Measurements from ENCODE around the gene PSMD5. TPM values are rescaled to one million over a fixed set of nuclear protein-coding genes. Genes with fewer than 3 reads are reported as not detected.
A peak's percentile ranks its signal among the peaks of the same experiment; 100 is the strongest.

The PSMD5 gene
- total and polyA plus RNA-seq, 9 of the 15 experiments (the other 6 are each of a cell fraction or from before 2014, with no cell fraction given), result 46.4 to 148 (median 76.3) TPM

GRCh38 chr9:120850315-120850714, 7.6 kb upstream of the PSMD5 start (continued):
- TF ChIP-seq AFF1 (IDR thresholded peaks at IDR 0.05; ENCODE audit: low read depth in 1 of 2, partially characterized antibody in 2 of 2), result no peak
- TF ChIP-seq ZFP36 (IDR thresholded peaks at IDR 0.05; ENCODE audit: low read depth, low read length, partially characterized antibody), result no peak
- TF ChIP-seq PHF8 (IDR thresholded peaks at IDR 0.05; ENCODE audit: borderline replicate concordance, low read length), result no peak
- TF ChIP-seq RFX1 (IDR thresholded peaks at IDR 0.05), result no peak

GRCh38 chr9:120846906-120847305, 4.2 kb upstream of the PSMD5 start:
- DNase-seq (ENCODE audit: extremely low read depth in 1 of 4, low spot score in 3 of 4), result no peak
- CTCF ChIA-PET (ENCODE audit: low intra/inter-chr PET ratio), result no interaction called here
- peak overlapping the region in 1 of 2 experiments; percentile 33; a peak in 1 of 4 replicates for H3K9ac ChIP-seq (ENCODE audit: insufficient read depth in 1 of 2, low read depth in 2 of 2, low read length in 2 of 2)
- POLR2A ChIA-PET, result interaction anchor here (1.0 to 5.3 kb wide), 8 partner anchors 8 to 54 kb away, joined by 4 to 78 read pairs (median 6); partner anchors contain the start of gene FBXW2
- no peaks in the 10 kb centered on the region for H4K20me1 ChIP-seq (replicated peaks; ENCODE audit: control insufficient read depth, insufficient read depth, low read length)
- ATAC-seq, result no peak
- no peak overlapping the region for H3K4me2 ChIP-seq (ENCODE audit: insufficient read depth, low read length)
- H3K79me2 ChIP-seq (ENCODE audit: control insufficient read depth, insufficient read depth, low read length), result peaks cover 31% of the 10 kb centered on the region
- peaks cover 13% of the 10 kb centered on the region; the same call in 2 of the 3 replicates for H3K36me3 ChIP-seq (ENCODE audit: control insufficient read depth, insufficient read depth, low read length)
- H3K9me1 ChIP-seq (ENCODE audit: control insufficient read depth, insufficient read depth, low read length), result no peaks in the 10 kb centered on the region
- WGBS (ENCODE audit: insufficient coverage, low coverage, missing lambda C conversion rate), result 55% methylated on average over 1 of the region's 1 CpG
- H3K4me3 ChIP-seq, result no peak overlapping the region
- BruUV-seq (replicated peaks), result no TSS peak
- peaks cover 13 to 34% of the 10 kb centered on the region in 2 experiments; a peak in 4 of 5 replicates for H3K4me1 ChIP-seq (replicated peaks in 1 of 2; ENCODE audit: control insufficient read depth in 2 of 2, insufficient read depth in 2 of 2, low read length in 2 of 2)
- H3K27me3 ChIP-seq (ENCODE audit: control insufficient read depth in 2 of 2, insufficient read depth in 2 of 2, low read length in 2 of 2), result no peaks in the 10 kb centered on the region
- intact Hi-C loops (cut with micrococcal nuclease) (no loop called here), in situ Hi-C loops (cut with MboI) (no loop called here)
- H3K9me3 ChIP-seq (replicated peaks; ENCODE audit: control insufficient read depth, insufficient read depth, low read depth, low read length), result no peaks in the 10 kb centered on the region
- H3K27ac ChIP-seq (ENCODE audit: extremely low read depth, low read depth, low read length), result no peak overlapping the region
- FAIRE-seq, result peak; percentile 26
- no peak overlapping the region for H2AFZ ChIP-seq (ENCODE audit: low read depth, low read length)
- no peak for TF ChIP-seq RBM39 (optimal IDR thresholded peaks at IDR 0.05; ENCODE audit: low read depth, low read length)
- TF ChIP-seq BCOR (IDR thresholded peaks at IDR 0.05), result no peak
- no peak for TF ChIP-seq ETV6 (IDR thresholded peaks at IDR 0.05; ENCODE audit: borderline replicate concordance in 1 of 2, low read depth in 2 of 2, low read length in 1 of 2)
- TF ChIP-seq ETV6 (CRISPR knock-in tag; IDR thresholded peaks at IDR 0.05; ENCODE audit: borderline replicate concordance), result no peak
- TF ChIP-seq RFX5 (IDR thresholded peaks at IDR 0.05; ENCODE audit: low read depth, low read length), result 0 out of 2 replicates have a peak, but pooled peaks have one; percentile 22
- no peak for TF ChIP-seq DEAF1 (CRISPR knock-in tag; IDR thresholded peaks at IDR 0.05)
- TF ChIP-seq POLR2AphosphoS2 (IDR thresholded peaks at IDR 0.05; ENCODE audit: low read length), result 0 out of 2 replicates have a peak, but pooled peaks have one; percentile 67
- no peak for TF ChIP-seq ZFP30 (CRISPR knock-in tag; IDR thresholded peaks at IDR 0.05; ENCODE audit: borderline replicate concordance)
- TF ChIP-seq BHLHE40 (IDR thresholded peaks at IDR 0.05; ENCODE audit: low read length), result 0 out of 2 replicates have a peak, but pooled peaks have one; percentile 12
- no peak for TF ChIP-seq ZNF696 (CRISPR knock-in tag; conservative IDR thresholded peaks at IDR 0.05)
- TF ChIP-seq ZNF695 (CRISPR knock-in tag; IDR thresholded peaks at IDR 0.05), result no peak
- no peak for TF ChIP-seq ILF3 (IDR thresholded peaks at IDR 0.05; ENCODE audit: borderline replicate concordance)
- TF ChIP-seq KDM4B (IDR thresholded peaks at IDR 0.05; ENCODE audit: borderline replicate concordance in 2 of 2, low read depth in 1 of 2), result no peak
